Pancreas (tissue), 10 donors: ENCODE results near the gene PPP2R2B. TPM values are rescaled to one million over a fixed set of nuclear protein-coding genes. Genes with fewer than 3 reads are reported as not detected.

ENCODE experiments used
- ATAC-seq, 4 donors: fragments of 200-7000 bp; cut with Tn5 transposase; one replicate each; pipeline versions ENCODE4 v1.8.0 to v1.9.1; 2020; ENCODE audit warnings: mild to moderate bottlenecking in 4 of 4, moderate library complexity in 4 of 4
- DNase-seq, 6 donors: peaks; one replicate each; pipeline ENCODE4 v3.0.0-alpha.2; 2020
- FAIRE-seq: peaks from 2 replicates; lab custom pipeline; 2012; peaks lifted over from hg19 to GRCh38; lab: Jason Lieb, UNC
- H3K27ac ChIP-seq, 4 donors: fragments of 200-600 bp; sonication (generic); 1 replicate in 3 of 4; 2 replicates in 1 of 4; pipeline versions ENCODE4 v1.5.0 to v1.8.0; 2020
- H3K27me3 ChIP-seq, 4 donors: fragments of 200-600 bp; one replicate each; pipeline ENCODE4 v1.8.0; 2021
- H3K36me3 ChIP-seq, 3 donors: fragments of 200-600 bp; sonication (generic) in 1 of 3; one replicate each; pipeline versions ENCODE4 v1.5.0 to v1.8.0; 2020 to 2021
- H3K4me1 ChIP-seq, 3 donors: fragments of 200-600 bp; one replicate each; pipeline ENCODE4 v1.8.0; 2021
- H3K4me3 ChIP-seq, 4 donors: fragments of 200-600 bp; sonication (generic) in 2 of 4; one replicate each; pipeline versions ENCODE4 v1.5.0 to v1.8.0; 2020 to 2021
- H3K9me3 ChIP-seq, 4 donors: fragments of 200-600 bp; one replicate each; pipeline ENCODE4 v1.8.0; 2021
- WGBS, 2 donors: extraction: QIAGEN DNeasy Blood & Tissue Kit; methylation state at CpG; one replicate each; pipeline ENCODE4 v1.1.7; 2013; 5-methylcytosine and 5-hydroxymethylcytosine counted together
- intact Hi-C, 3 donors: fragments of 100-400 bp; cut with DNase I; formaldehyde crosslinking; loops; one replicate each; pipeline versions ENCODE4 v1.11.1 to v1.14.2; 2022
- polyA plus RNA-seq, 2 donors: library from polyadenylated mRNA; stranded (reverse); fragments of 200-250 nt; gene quantifications; one replicate each; pipeline ENCODE4 v1.2.3, GENCODE V29; 2013
- total RNA-seq, 6 donors: library from RNA; stranded (reverse); fragmentation: NEBNext Ultra II Directional in 4 of 6; extraction: Animal tissue kit (Norgen Biotek cat#: 25700) in 4 of 6; gene quantifications; one replicate each; pipeline versions ENCODE4 v1.2.1 to v1.2.4, GENCODE V29; 2021 to 2023
- TF ChIP-seq, protein P1 (sequence below), 4 donors: fragments of 200-600 bp; sonication (generic) in 3 of 4; IDR thresholded peaks; one replicate each; pipeline versions ENCODE4 v1.5.0 to v1.8.0; 2021; ENCODE audit warnings: antibody characterized with exemption in 4 of 4
- donor health status: healthy with polysubstance abuse.
- donor health status: DM: no; HTN: no; CAD: no; lungs with moderate emphysema.
- donor health status: DM: no; HTN: no; CAD: no.
- donor health status: control.
- donor health status: control.
- donor health status: Bipolar disorder and iron deficiency.
- donor health status: DM: yes; HTN: yes; CAD: no.
- donor health status: DM: no; HTN: no; CAD: no.
- donor health status: DM: no; HTN: no; CAD: no.
- donor health status: DM: yes; HTN: yes; CAD: no.

Gene PPP2R2B
- total and polyA plus RNA-seq, 8 donors, result 0.51 to 3.5 (median 0.81) TPM

DNA sequence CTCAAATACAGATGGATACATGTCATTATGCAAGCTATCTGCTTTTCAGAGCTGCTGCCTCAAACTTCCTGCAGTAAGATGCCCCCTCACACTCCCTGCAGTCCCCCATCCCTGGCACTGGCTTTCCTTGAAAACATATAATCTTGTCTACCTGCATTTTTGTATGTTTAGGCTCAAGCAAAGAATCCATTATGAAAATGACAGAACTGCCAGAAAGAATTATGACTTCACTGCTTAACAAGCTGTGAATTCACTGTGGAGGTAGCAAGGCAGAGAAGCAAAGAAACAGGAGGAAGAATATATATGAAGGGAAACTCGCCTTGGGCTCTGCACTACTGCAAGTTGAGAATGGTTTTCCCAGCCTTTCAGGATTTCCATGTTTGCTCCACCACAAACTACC lies 39.4 kb upstream of the PPP2R2B start:
- DNase-seq, result no peak
- no peak for ATAC-seq
- WGBS, 2 donors, result 50 to 58% methylated on average over 1 of the region's 1 CpG

DNA sequence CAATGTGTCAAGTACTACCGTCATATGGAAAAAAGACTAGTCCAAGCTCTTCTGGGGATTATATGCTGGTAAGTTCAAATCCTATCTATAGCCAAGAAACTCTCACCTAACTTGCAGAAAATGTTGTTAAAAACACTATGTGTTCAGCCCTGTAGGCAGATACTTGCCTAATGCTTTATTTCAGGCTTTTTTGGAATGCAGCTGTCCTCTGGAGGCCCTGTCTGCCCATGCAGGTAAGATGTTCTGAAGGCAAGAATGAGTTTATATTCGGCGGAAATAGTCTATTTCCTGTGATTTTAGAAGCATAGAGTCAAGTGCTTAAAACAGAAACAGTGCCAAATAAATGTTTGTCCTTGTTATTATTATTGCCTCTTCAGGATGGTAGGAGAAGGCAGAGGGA lies 34.3 kb upstream of the PPP2R2B start:
- no peak overlapping the region for H3K27ac ChIP-seq
- no peaks in the 10 kb centered on the region for H3K36me3 ChIP-seq
- no peaks in the 10 kb centered on the region for H3K4me1 ChIP-seq
- H3K4me3 ChIP-seq, result no peak overlapping the region
- ATAC-seq (no peak), FAIRE-seq (no peak), DNase-seq (no peak)
- 81 to 91% methylated on average over 3 of the region's 3 CpGs for WGBS, 2 donors
- no peaks in the 10 kb centered on the region for H3K27me3 ChIP-seq
- TF ChIP-seq, protein P1, sequence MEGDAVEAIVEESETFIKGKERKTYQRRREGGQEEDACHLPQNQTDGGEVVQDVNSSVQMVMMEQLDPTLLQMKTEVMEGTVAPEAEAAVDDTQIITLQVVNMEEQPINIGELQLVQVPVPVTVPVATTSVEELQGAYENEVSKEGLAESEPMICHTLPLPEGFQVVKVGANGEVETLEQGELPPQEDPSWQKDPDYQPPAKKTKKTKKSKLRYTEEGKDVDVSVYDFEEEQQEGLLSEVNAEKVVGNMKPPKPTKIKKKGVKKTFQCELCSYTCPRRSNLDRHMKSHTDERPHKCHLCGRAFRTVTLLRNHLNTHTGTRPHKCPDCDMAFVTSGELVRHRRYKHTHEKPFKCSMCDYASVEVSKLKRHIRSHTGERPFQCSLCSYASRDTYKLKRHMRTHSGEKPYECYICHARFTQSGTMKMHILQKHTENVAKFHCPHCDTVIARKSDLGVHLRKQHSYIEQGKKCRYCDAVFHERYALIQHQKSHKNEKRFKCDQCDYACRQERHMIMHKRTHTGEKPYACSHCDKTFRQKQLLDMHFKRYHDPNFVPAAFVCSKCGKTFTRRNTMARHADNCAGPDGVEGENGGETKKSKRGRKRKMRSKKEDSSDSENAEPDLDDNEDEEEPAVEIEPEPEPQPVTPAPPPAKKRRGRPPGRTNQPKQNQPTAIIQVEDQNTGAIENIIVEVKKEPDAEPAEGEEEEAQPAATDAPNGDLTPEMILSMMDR (IDR thresholded peaks at IDR 0.05), result no peak
- intact Hi-C loops, result no loop called here
- H3K9me3 ChIP-seq, result no peaks in the 10 kb centered on the region

More for the DNA sequence above, 39.4 kb upstream of the PPP2R2B start:
- H3K36me3 ChIP-seq, result no peaks in the 10 kb centered on the region
- H3K9me3 ChIP-seq, result no peaks in the 10 kb centered on the region
- H3K27ac ChIP-seq, result no peak overlapping the region
- H3K27me3 ChIP-seq, result no peaks in the 10 kb centered on the region
- H3K4me1 ChIP-seq, result no peaks in the 10 kb centered on the region
- no peak for FAIRE-seq
- intact Hi-C loops, result no loop called here
- TF ChIP-seq, protein P1 (IDR thresholded peaks at IDR 0.05), result no peak
- no peak overlapping the region for H3K4me3 ChIP-seq

DNA sequence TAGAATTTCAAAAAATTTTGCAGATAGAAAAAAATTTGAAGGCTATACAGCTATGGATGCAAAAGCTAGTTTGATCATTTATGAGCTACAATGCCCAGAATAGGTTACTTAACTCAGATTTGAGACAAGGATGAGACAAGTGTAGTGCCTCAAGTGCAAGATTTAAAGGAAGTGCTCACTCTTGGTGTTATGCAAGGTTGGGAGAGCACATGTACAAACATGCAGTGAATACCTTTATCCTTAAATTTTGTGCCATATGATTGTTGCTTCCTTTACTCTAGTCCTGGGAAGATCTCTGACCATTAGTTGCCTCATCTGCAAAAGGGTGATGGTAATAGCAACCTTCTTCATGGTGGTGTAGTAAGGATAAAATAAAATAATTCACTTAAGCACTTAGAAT lies 31.7 kb upstream of the PPP2R2B start:
- no peak for ATAC-seq
- Histone ChIP-seq H3K4me1 (no peaks in the 10 kb centered on the region), H3K27ac (no peak overlapping the region), H3K4me3 (no peak overlapping the region), H3K9me3 (no peaks in the 10 kb centered on the region), H3K27me3 (peaks cover 0 to 2% (median 0%) of the 10 kb centered on the region in 4 donors), H3K36me3 (no peaks in the 10 kb centered on the region)
- DNase-seq, result no peak
- intact Hi-C loops, result no loop called here
- TF ChIP-seq, protein P1 (IDR thresholded peaks at IDR 0.05), result no peak
- no peak for FAIRE-seq

DNA sequence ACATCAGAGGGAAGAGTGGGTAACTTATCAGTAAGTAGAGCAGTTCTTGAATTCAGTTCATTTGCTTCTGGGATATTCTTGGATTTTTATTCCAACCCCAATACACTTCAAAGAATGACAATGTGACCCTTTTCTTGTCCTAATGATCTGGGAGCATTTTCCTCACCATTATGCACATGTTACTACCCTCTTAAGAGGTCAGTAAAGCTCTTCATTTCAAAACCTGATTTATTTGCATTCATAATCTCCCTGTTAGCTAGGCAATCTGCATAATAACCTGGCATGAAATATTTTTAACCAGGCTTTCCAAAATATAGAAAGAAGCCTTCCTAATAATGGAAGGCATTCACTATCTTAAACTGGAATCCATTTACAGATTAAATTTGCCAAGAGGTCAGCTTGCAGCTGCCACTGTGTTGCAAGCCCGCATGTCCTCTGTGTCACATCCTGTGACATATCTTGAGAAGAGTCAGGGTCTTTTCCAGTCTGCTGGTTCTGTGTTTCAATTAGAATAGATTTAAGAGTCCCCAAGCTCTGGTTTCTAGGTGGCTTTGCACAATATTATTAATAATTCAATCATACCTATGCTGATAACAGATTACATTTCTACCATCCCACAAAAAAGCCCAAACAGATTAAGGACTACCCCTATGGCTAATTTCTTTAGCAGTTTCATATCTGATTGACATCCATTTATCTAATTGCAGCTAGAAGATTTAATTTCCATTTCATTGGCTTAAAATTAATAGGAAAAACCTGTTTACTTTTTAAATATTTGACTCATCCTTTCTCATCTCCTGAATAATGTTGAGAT lies 30.9 kb upstream of the PPP2R2B start:
- ATAC-seq (no peak), FAIRE-seq (no peak), DNase-seq (no peak)
- TF ChIP-seq, protein P1 (IDR thresholded peaks at IDR 0.05), result no peak
- H3K4me1 ChIP-seq, result no peaks in the 10 kb centered on the region
- no peaks in the 10 kb centered on the region for H3K36me3 ChIP-seq
- no peaks in the 10 kb centered on the region for H3K9me3 ChIP-seq
- peaks cover 0 to 4% (median 0%) of the 10 kb centered on the region in 4 donors for H3K27me3 ChIP-seq
- intact Hi-C loops, result no loop called here
- no peak overlapping the region for H3K27ac ChIP-seq
- WGBS, 2 donors, result 79 to 85% methylated on average over 1 of the region's 1 CpG
- no peak overlapping the region for H3K4me3 ChIP-seq

DNA sequence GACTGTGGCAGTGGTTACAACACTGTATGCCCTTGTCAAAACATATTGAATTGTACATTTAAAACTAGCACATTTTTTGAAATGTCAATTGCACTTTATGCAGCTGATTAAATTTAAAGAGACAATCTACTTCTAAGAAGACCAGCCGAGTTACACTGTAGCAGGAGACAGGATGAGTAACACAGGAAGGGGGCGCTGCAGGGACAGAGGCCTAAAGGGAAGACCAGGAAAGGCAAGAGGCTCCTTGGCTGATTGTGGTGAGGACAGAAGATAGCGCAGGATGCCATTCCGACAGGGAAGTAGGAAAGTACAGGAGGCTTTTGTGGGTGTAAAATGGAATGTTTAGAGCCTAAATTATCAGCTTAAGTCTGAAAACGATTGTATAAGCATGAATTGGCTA lies 28.2 kb upstream of the PPP2R2B start:
- whole genome bisulfite sequencing, 2 donors, result 70% methylated on average over 5 of the region's 5 CpGs
- Histone ChIP-seq H3K36me3 (no peaks in the 10 kb centered on the region), H3K4me3 (no peak overlapping the region), H3K9me3 (no peaks in the 10 kb centered on the region), H3K27me3 (peaks cover 0 to 4% (median 0%) of the 10 kb centered on the region in 4 donors), H3K4me1 (no peaks in the 10 kb centered on the region), H3K27ac (no peak overlapping the region)
- TF ChIP-seq, protein P1 (IDR thresholded peaks at IDR 0.05), result no peak
- intact Hi-C loops, result no loop called here
- DNase-seq (no peak), FAIRE-seq (no peak), ATAC-seq (no peak)
